ENCODE results near the gene FGF18. TPM values are rescaled to one million over a fixed set of nuclear protein-coding genes. Genes with fewer than 3 reads are reported as not detected.

Gene FGF18, protein sequence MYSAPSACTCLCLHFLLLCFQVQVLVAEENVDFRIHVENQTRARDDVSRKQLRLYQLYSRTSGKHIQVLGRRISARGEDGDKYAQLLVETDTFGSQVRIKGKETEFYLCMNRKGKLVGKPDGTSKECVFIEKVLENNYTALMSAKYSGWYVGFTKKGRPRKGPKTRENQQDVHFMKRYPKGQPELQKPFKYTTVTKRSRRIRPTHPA
- not detected in 2 replicates for total RNA-seq

DNA sequence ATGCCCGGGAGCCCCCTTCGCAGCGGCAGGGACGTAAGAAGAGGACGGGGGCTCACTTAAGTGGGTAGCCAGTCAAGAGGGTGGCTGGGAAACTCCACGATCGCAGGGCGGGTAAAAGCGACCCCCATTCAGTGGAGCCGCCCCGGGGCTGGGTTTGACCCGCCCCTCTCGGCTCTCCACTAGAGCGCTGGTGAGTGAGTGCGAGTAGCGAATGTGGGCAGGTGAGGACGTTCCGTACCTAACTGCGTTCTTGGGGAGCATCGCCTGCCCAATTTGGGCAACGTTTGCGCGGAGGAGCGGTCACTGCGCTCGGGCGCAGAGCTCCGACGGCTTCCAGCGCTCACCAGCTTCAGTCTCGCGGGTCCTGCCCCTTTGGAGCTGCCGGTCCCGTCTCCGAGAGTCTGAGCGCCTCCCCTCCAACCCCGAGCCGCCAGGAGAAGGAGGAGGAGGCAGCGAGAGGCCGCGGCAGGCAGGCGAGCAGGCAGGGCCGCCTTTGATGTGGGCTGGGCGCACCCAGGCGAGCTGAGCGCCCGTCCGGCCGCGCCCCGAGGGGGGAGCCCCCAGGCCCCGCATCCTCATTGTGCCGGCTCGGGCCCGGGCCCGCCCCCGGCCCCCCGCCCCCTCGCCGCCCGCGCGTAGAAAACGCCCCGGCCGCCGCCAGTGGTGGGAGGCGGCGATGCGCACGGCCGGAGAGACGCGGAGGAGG, at the start of gene FGF18:
TSS of gene FGF18 (plus strand) at position 666 of the 706 bp plus-strand sequence. CDS start 553 bp downstream, outside the sequence.

DNA sequence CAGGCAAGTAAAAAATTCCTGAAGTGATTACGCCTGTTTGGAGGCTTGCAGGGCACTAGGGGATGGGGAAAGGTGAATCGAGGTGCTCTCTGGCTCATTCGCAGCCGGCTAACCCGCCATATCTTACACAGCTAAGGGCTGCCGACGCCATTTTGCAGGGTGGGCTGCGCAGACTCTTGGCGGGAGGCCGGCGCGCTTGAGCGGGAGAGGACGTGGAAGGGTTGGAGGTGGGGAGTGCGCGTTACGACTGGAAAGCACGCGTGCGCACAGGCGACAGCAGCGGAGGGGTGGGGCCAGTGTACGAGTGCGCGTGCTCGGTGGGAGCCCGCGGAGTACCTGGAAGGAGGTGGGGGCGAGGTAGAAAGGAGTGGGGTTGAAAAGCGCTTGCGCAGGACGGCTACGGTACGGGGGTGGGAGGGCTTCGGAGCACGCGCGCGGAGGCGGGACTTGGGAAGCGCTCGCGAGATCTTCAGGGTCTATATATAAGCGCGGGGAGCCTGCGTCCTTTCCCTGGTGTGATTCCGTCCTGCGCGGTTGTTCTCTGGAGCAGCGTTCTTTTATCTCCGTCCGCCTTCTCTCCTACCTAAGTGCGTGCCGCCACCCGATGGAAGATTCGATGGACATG, 32.0 kb upstream of the FGF18 start, which contains the start of gene NPM1:
TSS of gene NPM1 (plus strand) at position 505 of the 625 bp plus-strand sequence. CDS start at position 605, 100 bp downstream.

Other genes starting within 250 kb of the FGF18 start
- gene TLX3, start 110.4 kb upstream of the FGF18 start, total RNA-seq = not detected in 2 replicates
- gene NPM1, start 31.8 kb upstream of the FGF18 start, total RNA-seq = 1,755 and 1,984 TPM in 2 replicates